NB4 (cell line): ENCODE data around the gene MRPL58.

ENCODE experiments used
- CTCF ChIP-seq: IDR thresholded peaks from one replicate; pipeline ENCODE4 v1.5.1; 2012; ENCODE audit warnings: low read depth, low read length
- MAX ChIP-seq: IDR thresholded peaks from 2 replicates; pipeline ENCODE4 v1.6.1; 2011; ENCODE audit warnings: low read depth, low read length
- POLR2A ChIP-seq: IDR thresholded peaks from 2 replicates; pipeline ENCODE4 v1.6.1; 2011; ENCODE audit warnings: mild to moderate bottlenecking; ENCODE audit not compliant: insufficient read length; ENCODE audit errors: extremely low read depth

- no peak for TF ChIP-seq CTCF
- no peak for TF ChIP-seq POLR2A
- TF ChIP-seq MAX, result no peak
Measured at GRCh38 chr17:74992223-74992622, 20.2 kb upstream of the MRPL58 start.
